HL-60/S4 (cell line): ENCODE data around the gene CCR5.
"Not testable (repeated sequence)": the region's sequence is repeated elsewhere in the genome, so short reads cannot be mapped to it uniquely, and the experiment has no call there.

Source experiments
- in situ Hi-C: fragments of 300-500 bp; cut with MboI; formaldehyde crosslinking; loops from 2 replicates; pipeline ENCODE4 v1.14.3; 2022; ENCODE audit warnings: low sequenced_read_pairs

The CCR5 gene

GRCh38 chr3:46370839-46371518 lies at the start of gene CCR5:
TSS of gene CCR5 (plus strand) at chr3:46370946. CDS start at chr3:46372903, 1,957 bp downstream.
- in situ Hi-C loops: loop anchor here (10.0 kb wide), 1 partner anchor 286 kb away; no protein-coding TSS in a partner anchor

- in situ Hi-C loops: no loop called here
Measured at GRCh38 chr3:46321461-46322104, 49.2 kb upstream of the CCR5 start.

GRCh38 chr3:46324036-46324435 lies 46.7 kb upstream of the CCR5 start:
- in situ Hi-C loops: no loop called here

- in situ Hi-C loops: no loop called here
Measured at GRCh38 chr3:46325645-46326300, 45.0 kb upstream of the CCR5 start.

- in situ Hi-C loops: not testable (repeated sequence)
Measured at GRCh38 chr3:46330676-46331075, 40.1 kb upstream of the CCR5 start.

GRCh38 chr3:46334741-46335478 lies 35.8 kb upstream of the CCR5 start:
- in situ Hi-C loops: no loop called here

- in situ Hi-C loops: no loop called here
Measured at GRCh38 chr3:46335541-46335940, 35.2 kb upstream of the CCR5 start.

- in situ Hi-C loops: no loop called here
Measured at GRCh38 chr3:46337911-46338310, 32.8 kb upstream of the CCR5 start.

- in situ Hi-C loops: no loop called here
Measured at GRCh38 chr3:46338840-46339239, 31.9 kb upstream of the CCR5 start.

GRCh38 chr3:46344476-46344875 lies 26.3 kb upstream of the CCR5 start:
- in situ Hi-C loops: no loop called here

GRCh38 chr3:46348823-46349482 lies 21.8 kb upstream of the CCR5 start:
- in situ Hi-C loops: no loop called here

- in situ Hi-C loops: no loop called here
Measured at GRCh38 chr3:46349484-46350261, 21.1 kb upstream of the CCR5 start.

- in situ Hi-C loops: no loop called here
Measured at GRCh38 chr3:46350262-46350565, 20.5 kb upstream of the CCR5 start.

- in situ Hi-C loops: no loop called here
Measured at GRCh38 chr3:46351646-46352045, 19.1 kb upstream of the CCR5 start.

- in situ Hi-C loops: no loop called here
Measured at GRCh38 chr3:46353090-46353489, 17.7 kb upstream of the CCR5 start.

- in situ Hi-C loops: no loop called here
Measured at GRCh38 chr3:46353647-46354410, 16.9 kb upstream of the CCR5 start, which contains the start of gene CCR2. TSS of gene CCR2 (plus strand) at chr3:46354111. CDS start at chr3:46357528, 3,417 bp downstream.

GRCh38 chr3:46354478-46354877 lies 16.3 kb upstream of the CCR5 start:
- in situ Hi-C loops: no loop called here

- in situ Hi-C loops: no loop called here
Measured at GRCh38 chr3:46354984-46355383, 15.8 kb upstream of the CCR5 start.

GRCh38 chr3:46356276-46356675 lies 14.5 kb upstream of the CCR5 start:
- in situ Hi-C loops: no loop called here
